Right ventricle myocardium inferior (tissue), 1 donor: Measurements from ENCODE around the gene ZNF366. TPM values are rescaled to one million over a fixed set of nuclear protein-coding genes. Genes with fewer than 3 reads are reported as not detected.
"Not testable (repeated sequence)": the region's sequence is repeated elsewhere in the genome, so short reads cannot be mapped to it uniquely, and the experiment has no call there.

ENCODE experiments used
- ATAC-seq: fragments of 200-7000 bp; cut with Tn5 transposase; one replicate; pipeline ENCODE4 v1.9.1; 2020; ENCODE audit warnings: mild to moderate bottlenecking, moderate library complexity
- DNase-seq: peaks from one replicate; pipeline ENCODE4 v3.0.0; 2021; ENCODE audit errors: missing footprints
- intact Hi-C: fragments of 100-400 bp; cut with DNase I; formaldehyde crosslinking; loops from one replicate; pipeline ENCODE4 v1.11.0; 2022
- total RNA-seq: library from RNA; stranded (reverse); fragmentation: NEBNext Ultra II Directional; extraction: Animal tissue kit (Norgen Biotek cat#: 25700); gene quantifications from one replicate; pipeline ENCODE4 v1.2.1, GENCODE V29; 2021
- donor health status: DM: no; HTN: yes; CAD: no; lungs with severe emphysema.

Gene ZNF366
- total RNA-seq, 1 donor from 2014 or later: 8.7 TPM

- DNase-seq (no peak), ATAC-seq (no peak)
- intact Hi-C loops: no loop called here
These were observed 73.7 kb downstream of the ZNF366 start for GRCh38 chr5:72433522-72433921.

DNA sequence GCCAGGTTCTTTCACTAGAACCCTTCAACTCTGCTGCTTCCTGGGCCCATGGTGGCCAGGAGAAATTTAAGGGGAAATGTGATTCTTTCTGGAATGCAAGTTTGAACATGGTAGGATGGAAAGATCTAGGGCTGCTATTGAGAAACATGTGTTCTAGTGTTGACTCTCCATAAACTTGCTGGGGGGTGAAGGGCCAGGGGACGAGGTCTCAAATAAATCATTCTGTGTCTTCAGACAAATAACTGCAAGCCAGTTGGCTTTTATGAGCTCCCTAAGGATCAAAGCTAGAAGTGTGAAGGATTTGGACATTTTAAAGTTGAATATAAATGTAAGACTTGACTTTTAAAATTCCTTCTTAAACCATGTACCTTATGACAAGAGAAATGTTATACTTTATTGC, 78.5 kb downstream of the ZNF366 start:
- DNase-seq (no peak), ATAC-seq (no peak)
- intact Hi-C loops: no loop called here

DNA sequence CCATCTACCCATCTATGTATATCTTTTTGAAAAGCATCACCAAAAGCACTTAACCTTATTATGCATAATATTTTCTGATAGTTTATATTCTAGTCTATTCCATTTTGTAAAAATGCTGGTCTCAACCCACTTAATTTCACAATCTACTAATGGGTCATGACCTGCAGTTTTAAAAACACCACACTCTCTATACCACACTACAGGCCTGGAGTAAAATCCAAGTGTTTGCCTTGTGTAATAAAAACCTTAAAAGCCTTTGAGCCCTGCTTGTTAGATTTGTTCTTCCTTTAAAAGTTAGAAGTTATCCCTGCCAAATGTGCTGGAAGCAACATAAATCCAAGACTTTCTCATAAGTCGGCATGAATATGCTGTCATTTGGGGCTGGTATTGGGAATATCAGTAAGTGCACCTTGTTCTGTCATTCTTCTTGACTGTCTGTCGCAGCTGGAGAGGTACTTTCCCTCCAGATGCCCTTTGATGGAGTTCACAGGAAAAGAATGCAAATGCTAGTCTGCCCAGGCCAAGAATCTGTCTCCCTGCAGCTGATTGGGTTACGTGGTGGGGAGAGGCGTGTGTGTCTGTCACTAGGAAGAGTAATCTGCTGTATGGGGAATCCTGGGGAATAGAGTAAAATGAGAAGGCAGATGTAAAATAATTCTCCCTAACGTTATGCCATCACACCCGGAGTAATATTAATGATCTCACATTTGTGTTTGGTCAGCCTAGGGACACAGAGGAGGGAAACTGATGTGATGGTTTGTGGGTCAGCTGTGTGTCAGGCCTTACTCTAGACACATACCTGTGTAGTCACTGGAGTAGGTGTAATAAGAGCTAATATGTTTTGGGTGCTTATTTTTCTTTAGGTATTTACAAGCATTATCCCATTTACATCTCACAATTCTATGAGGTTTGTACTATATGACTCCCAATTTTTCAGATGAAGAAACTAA, 79.4 kb downstream of the ZNF366 start:
- intact Hi-C loops: no loop called here
- ATAC-seq (peak; percentile 87), DNase-seq (no peak)

GRCh38 chr5:72427016-72427415, 80.2 kb downstream of the ZNF366 start:
- DNase-seq (no peak), ATAC-seq (no peak)
- intact Hi-C loops: no loop called here

DNA sequence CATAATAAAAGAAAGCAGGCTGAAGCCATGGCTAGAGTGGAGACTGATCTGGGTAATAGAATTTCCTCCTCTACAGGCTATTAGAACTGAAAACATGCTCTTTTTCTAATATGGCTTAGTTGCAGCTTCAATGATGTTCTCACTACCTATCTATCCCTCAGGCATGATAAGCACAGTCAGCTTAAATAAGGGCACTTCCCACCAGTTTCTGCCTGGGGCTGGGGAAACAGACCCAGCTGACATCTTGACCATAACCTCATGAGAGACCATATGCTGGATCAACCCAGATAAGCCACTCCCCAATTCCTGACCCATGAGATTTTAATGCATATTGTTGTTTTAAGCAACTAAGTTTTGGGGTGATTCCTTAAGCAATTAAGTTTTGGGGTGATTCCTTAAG, 81.2 kb downstream of the ZNF366 start:
- intact Hi-C loops: no loop called here
- DNase-seq: no peak
- ATAC-seq: no peak

DNA sequence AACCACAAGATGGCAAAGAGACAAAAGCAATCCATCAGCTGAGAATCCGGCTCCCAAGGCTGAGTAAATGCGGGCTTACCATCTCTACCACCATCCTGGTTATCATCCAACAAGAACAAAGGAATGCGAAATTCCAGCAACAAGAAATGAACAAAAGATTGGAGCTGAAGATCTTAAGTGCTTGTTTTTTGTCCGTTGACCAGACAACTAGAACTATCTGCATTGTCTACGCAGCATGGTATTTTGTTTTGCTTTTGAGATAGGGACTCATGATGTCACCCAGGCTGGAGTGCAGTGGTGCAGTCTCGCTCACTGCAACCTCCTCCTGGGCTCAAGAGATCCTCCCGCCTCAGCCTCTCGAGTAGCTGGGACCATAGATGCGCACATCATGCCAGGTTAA, 88.9 kb downstream of the ZNF366 start:
- DNase-seq (no peak), ATAC-seq (no peak)
- intact Hi-C loops: no loop called here

DNA sequence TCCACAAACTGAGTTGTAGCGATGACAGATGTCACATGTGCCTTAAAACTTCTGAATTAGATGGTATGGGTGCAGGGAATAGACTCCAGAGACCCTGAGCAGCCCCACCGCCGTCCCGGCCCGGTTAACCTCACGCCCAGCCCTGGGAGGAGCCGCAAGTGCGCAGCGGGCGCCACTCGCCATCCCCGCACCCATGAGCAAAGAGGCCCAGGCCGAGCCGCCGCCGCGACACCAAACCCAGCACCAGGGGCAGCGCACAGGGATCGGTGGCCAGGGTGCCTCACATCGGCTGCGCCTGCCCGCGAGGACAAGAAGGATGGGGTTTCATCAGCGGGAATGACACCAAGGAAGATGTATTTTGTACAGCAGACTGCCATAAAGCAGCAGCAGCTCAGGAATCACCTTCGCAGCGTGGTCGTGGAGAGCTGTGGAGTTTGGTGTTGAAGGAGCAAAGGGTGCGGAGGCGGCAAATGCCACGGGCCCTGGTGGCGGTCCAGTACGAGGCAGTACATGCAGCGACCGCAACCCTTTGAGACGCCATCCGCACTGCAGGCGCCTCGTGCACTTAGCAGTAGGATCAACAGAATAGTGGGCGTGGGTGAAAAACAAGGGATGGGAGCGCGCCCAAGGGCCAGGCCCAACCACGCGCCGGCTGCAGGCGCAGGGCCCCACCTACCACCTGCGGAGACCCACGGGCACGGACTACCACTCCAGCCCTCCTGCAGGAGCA, 89.7 kb downstream of the ZNF366 start:
- DNase-seq (no peak), ATAC-seq (no peak)
- intact Hi-C loops: no loop called here

- ATAC-seq (no peak), DNase-seq (no peak)
- intact Hi-C loops: no loop called here
These were observed 91.4 kb downstream of the ZNF366 start for GRCh38 chr5:72415616-72416325.

GRCh38 chr5:72412283-72413055, 94.7 kb downstream of the ZNF366 start:
- no peak for ATAC-seq
- DNase-seq: no peak
- intact Hi-C loops: no loop called here

DNA sequence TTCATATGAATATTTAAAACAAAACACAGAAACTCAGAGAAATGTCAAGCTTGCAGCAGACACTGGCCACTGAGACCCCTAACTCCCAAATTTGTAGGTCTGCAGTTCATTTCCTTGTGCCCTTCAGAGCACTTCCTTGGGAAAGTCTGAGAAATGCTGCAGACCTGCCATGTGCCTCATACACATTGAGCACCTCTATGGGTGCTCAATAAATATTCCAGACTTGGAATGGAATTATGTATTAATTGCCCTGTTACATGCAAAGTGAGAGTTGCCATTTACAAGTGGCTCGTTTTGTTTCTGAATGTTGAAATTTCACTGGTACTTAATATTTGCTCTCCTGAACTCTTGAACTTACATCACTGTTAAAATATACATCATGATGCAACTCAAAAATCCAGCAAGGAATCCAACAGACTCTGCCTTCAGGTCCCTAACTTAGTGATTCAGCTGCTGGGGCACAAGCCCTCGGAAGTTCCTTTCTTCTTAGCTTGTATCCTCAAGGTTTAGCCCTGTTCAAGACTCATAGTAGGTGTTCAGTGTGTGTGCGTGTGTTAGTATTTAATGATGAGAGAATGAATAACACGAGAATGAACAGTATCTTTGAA, 96.4 kb downstream of the ZNF366 start:
- no peak for ATAC-seq
- intact Hi-C loops: no loop called here
- DNase-seq: no peak

DNA sequence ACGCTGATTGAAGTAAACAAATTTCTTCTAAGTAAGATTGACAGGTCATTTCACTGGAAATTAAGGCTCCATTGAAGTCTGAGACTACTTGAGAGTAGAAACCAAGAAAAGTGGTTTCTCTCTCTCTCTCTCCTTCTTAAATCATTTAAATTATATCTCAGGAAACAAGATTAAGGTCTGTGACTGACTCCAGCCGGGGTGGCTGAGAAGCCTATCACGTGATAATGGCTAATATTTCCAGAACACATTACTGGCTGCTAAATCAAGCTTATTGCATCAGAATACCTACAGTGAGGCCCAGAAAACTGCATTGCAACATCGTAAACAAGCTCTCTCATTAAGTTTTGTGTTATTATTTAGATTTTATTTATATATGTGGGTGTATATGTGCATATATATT, 98.6 kb downstream of the ZNF366 start:
- intact Hi-C loops: loop anchor here (10.0 kb wide), 1 partner anchor 46 kb away; no protein-coding TSS in a partner anchor
- ATAC-seq (no peak), DNase-seq (no peak)

- intact Hi-C loops: loop anchor here (10.0 kb wide), 1 partner anchor 47 kb away; no protein-coding TSS in a partner anchor
- ATAC-seq (no peak), DNase-seq (no peak)
These were observed 99.1 kb downstream of the ZNF366 start for GRCh38 chr5:72408127-72408526.

DNA sequence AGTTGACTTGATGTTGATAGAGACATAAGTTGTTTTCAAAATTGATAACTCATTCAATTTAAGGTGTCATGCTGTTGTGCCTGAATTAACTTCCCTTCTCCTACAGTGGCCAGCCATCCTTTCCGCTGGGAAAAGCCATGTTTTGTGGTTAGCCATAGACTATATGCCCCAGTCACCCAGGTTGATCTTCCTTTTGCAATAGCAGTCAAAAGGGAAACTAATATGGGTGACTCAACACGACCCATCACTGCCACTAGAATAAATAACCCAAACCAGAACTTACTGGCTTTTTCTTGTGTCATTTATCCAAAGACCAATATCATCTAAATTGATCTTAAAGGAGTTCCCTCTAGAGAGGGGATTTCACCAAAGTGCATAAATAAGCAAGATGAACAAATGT, 99.7 kb downstream of the ZNF366 start:
- ATAC-seq (no peak), DNase-seq (no peak)
- intact Hi-C loops: loop anchor here (10.0 kb wide), 1 partner anchor 47 kb away; no protein-coding TSS in a partner anchor

- DNase-seq: no peak
- intact Hi-C loops: loop anchor here (10.0 kb wide), 1 partner anchor 48 kb away; no protein-coding TSS in a partner anchor
- ATAC-seq: peak; percentile 63
These were observed 100.1 kb downstream of the ZNF366 start for GRCh38 chr5:72407078-72407477.

DNA sequence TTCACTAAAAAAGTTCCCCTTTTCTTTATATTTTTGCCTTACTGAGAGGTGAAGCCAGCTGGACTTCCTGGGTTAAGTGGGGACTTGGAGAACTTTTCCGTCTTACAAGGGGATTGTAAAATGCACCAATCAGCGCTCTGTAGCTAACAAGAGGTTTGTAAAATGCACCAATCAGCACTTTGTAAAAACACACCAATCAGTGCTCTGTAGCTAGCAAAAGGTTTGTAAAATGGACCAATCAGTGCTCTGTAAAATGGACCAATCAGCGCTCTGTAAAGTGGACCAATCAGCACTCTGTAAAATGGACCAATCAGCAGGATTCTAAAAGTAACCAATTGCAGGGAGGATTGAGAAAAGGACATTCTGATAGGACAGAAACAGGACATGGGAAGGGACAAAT, 102.4 kb downstream of the ZNF366 start:
- intact Hi-C loops: loop anchor here (10.0 kb wide), 1 partner anchor 50 kb away; no protein-coding TSS in a partner anchor
- not testable (repeated sequence) for DNase-seq, ATAC-seq

DNA sequence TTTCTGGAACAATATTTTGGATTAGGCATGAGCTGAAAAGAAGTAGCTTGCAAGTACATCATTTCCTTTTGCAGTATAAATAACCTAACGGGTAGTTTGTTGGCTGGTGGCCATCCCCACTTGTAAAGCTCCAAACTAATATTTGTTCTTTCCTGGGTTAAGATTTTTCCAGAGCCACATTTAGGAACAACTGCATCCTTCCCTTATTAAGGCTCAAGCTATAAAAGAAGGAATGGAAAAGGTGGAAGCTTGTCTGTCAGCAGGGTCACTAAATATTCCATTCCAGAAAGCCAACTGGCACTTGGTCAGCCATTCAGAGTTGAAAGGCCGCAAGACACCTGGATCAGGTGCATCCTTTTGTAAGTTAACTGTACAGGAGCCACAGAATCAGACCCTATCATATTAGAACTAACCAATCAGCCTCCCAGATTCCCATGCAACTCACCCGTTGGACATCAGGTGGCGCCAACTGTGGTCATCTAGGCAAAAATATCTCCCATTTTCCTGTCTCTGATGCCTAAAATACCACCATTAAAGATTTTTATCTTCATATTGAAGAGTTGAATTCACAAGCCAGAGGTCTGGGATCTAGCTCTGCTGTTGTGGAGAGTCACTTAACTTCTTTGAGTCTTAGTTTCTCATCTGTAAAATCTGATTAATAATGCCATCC, 104.1 kb downstream of the ZNF366 start:
- ATAC-seq (no peak), DNase-seq (no peak)
- intact Hi-C loops: loop anchor here (10.0 kb wide), 1 partner anchor 52 kb away; no protein-coding TSS in a partner anchor

DNA sequence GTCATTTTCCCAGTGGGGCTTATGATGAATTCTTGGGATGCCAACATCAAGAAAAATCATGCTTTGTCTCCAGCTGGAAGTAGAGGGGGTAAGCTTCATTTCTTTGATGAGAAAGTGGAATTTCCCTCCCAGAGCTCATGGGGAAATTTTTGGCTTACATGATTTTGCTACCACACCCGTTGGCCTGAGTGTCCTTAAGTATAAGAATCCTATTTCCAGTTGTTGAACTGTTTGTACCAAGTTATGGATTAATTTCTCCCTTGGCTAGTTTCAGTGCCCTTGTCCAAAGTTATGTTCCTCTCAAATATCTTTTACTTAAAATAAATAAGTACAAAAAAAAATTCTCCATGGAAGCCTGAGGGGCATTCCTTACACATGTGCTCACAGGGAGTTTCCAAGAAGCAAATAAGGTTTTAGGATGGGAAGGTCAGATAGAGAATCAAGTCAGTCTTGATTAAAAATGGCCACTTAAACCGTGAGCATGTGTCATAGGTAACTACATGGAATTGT, 104.8 kb downstream of the ZNF366 start:
- intact Hi-C loops: loop anchor here (10.0 kb wide), 1 partner anchor 52 kb away; no protein-coding TSS in a partner anchor
- DNase-seq: no peak
- ATAC-seq: no peak
